Gastrocnemius medialis (tissue), 4 donors: ENCODE data around the gene RNASE13.

Experiments used
- CTCF ChIP-seq, 5 experiments: fragments of 450-650 bp in 3 of 5; fragments of 200-600 bp in 2 of 5; sonication (generic) in 2 of 5; IDR thresholded peaks in 4 of 5; conservative IDR thresholded peaks in 1 of 5; 1 replicate in 4 of 5; 2 replicates in 1 of 5; pipeline ENCODE4 v1.5.1; 2016 to 2019; ENCODE audit warnings: antibody characterized with exemption in 5 of 5, mild to moderate bottlenecking in 3 of 5, moderate library complexity in 3 of 5
- POLR2A ChIP-seq, 2 donors: fragments of 450-650 bp; IDR thresholded peaks; one replicate each; pipeline ENCODE4 v1.6.1; 2017; ENCODE audit warnings: antibody characterized with exemption in 2 of 2, mild to moderate bottlenecking in 2 of 2, moderate library complexity in 2 of 2

DNA sequence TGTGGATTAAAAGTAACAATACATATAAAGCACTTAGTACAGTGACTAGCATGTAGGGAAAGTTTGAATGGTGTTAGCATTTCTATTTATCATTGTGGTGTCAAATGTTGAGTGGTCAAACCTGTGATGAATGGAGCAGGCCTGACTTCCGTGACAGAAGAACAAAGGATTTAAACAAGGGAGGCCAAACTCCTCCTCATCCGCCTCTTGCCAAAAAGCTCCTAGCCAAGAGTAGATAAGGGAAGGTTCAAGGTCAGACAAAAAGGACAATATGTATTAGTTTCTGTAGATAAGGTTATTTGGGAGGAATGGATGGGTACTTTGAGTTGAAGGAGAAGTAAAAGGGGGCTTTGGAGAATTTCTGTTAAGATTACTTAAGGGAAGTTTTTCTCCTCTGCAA, 14.0 kb upstream of the RNASE13 start:
- no peak for TF ChIP-seq POLR2A (IDR thresholded peaks at IDR 0.05)
- no peak for TF ChIP-seq CTCF (IDR thresholded peaks at IDR 0.05 in 4 of 5, conservative IDR thresholded peaks at IDR 0.05 in 1 of 5)
